GM19455 (cell line): Measurements from ENCODE around the gene HPCAL1.
A peak's percentile ranks its signal among the peaks of the same experiment; 100 is the strongest.

Experiments
- ATAC-seq: cut with Tn5 transposase; IDR thresholded peaks from one replicate; pipeline ENCODE4 v1.9.1; 2021; ENCODE audit not compliant: unreplicated experiment

The HPCAL1 gene

GRCh38 chr2:10419553-10420257 is 117.0 kb downstream of the HPCAL1 start:
- ATAC-seq: no peak

GRCh38 chr2:10422251-10422650 is 119.5 kb downstream of the HPCAL1 start:
- ATAC-seq: no peak

- ATAC-seq: no peak
Measured at GRCh38 chr2:10422732-10423399, 120.2 kb downstream of the HPCAL1 start.

DNA sequence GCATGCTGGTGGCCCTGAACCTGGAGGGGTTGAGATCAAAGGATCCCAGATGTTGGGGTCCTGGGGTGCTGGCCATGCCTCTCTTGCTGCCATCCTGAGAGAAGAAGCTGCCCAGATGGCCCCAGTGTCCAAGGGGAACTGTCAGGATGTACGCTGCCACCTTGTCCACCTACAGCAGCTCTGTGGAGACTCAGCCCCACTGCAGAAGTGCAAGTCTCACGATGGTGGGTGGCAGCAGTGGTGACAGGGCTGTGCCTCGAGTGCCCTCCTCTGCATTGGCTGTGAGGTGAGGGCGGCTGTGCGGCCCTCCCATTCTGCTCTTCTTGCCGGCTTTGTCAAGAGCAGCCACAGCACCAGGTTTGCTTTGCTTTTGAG is 120.7 kb downstream of the HPCAL1 start:
- no peak for ATAC-seq

- ATAC-seq: no peak
Measured at GRCh38 chr2:10424051-10424450, 121.3 kb downstream of the HPCAL1 start.

DNA sequence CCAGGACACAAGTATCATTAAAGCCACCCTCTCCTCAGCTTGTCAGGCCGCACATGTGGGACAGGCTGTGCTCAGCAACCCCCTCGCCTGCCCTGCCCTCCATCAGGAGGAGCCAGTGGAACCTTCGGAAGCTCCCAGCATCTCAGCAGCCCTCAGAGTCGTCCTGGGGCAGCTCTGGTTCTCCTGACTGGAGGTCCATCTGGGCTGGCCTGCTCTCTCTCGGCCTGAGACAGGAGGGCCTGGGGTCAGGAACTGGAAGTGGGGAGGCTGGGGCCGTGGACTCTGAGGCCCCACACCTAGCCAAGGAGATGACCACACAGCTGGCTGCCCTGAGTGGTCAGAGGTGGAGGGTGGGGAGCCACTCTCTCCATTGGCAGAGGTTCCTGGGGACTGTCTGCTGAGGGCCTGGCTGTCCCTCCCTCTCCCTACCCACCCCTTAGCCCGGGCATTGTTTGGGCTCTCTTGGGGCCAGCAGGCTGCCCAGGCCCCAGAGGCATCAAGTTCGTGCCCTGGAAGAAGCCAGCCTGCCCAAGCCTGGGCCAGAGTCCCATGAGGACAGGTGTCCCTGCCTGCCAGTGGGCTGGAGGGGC is 122.3 kb downstream of the HPCAL1 start:
- ATAC-seq: no peak

- no peak for ATAC-seq
Measured at GRCh38 chr2:10425699-10426098, 123.0 kb downstream of the HPCAL1 start.

GRCh38 chr2:10426726-10427617 is 124.3 kb downstream of the HPCAL1 start:
- ATAC-seq: no peak

GRCh38 chr2:10427618-10427949 is 124.9 kb downstream of the HPCAL1 start:
- no peak for ATAC-seq

DNA sequence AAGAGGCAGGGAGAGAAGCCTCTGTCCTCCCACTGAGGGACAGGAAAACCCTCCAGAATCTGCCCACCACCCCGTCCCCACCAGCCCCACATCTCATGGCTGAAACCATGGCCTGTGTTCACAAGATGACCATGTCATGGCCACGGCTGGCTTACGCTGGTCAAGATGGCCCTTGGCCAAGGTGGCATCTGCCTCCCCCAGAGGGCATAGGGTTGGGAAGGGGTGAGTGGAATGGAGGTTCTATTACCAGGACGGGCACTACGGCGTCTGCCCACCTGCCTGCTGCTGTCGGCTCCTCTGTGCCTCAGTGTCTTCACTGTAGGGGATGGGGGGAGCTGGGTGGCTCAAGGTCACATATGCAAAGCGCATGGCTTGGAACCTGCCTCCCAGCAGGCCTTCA is 125.7 kb downstream of the HPCAL1 start:
- no peak for ATAC-seq

- ATAC-seq: no peak
Measured at GRCh38 chr2:10428924-10429323, 126.2 kb downstream of the HPCAL1 start.

DNA sequence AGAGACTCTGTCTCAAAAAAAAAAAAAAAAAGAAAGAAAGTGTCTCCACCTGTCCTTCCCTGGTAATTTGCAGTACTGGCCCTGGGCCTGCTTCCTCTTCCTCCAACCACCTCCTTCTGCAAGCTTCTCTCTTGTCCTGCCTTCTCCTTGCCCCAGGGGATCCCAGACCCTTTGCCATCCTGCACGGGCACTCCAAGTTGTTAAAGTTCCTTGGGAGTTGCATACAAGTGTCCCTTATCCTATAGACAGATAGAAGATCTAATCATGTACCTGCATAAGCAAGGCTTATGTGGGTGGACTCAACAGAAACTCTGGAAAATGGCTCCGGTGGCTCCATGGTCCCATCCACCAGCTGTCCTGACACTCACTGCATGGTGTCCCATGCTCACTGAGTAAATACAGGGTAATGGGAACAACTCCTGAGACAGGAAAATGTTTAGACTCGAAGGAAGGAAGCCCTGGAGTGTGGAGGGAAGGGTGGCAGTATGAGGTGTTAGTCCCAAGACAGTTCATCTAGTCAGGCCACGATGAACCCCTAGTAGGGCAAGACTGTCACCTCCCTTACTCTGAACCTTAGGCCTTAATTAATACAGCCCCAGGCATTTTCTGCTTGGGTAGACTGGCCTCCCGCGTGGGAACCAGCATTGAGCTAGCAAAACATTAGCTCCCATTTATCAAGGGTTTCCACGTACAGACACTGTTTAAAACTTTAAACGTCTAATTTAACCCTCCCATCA is 128.3 kb downstream of the HPCAL1 start:
- no peak for ATAC-seq

DNA sequence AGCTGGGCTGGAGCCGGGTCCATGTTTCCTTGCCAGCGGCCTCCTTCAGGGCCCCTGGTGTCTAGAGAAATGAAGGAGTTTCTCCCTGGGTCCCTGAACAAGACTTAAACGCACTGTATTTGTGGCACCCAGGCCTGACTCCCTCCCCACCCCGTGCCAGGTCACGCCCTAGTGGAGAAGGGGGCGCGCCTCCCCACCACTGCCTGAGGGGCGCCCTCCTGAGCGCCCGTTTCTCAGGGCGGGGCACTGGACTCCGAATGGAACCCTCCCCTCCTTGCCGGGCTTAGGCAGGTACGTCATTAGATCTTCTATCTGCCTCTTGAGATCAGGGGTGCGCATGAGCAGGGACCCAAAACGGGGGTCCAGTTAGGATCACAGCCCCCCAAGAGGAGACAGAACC is 129.1 kb downstream of the HPCAL1 start:
- no peak for ATAC-seq

- no peak for ATAC-seq
Measured at GRCh38 chr2:10432311-10433181, 129.8 kb downstream of the HPCAL1 start.

- ATAC-seq: no peak
Measured at GRCh38 chr2:10433264-10433946, 130.7 kb downstream of the HPCAL1 start.

DNA sequence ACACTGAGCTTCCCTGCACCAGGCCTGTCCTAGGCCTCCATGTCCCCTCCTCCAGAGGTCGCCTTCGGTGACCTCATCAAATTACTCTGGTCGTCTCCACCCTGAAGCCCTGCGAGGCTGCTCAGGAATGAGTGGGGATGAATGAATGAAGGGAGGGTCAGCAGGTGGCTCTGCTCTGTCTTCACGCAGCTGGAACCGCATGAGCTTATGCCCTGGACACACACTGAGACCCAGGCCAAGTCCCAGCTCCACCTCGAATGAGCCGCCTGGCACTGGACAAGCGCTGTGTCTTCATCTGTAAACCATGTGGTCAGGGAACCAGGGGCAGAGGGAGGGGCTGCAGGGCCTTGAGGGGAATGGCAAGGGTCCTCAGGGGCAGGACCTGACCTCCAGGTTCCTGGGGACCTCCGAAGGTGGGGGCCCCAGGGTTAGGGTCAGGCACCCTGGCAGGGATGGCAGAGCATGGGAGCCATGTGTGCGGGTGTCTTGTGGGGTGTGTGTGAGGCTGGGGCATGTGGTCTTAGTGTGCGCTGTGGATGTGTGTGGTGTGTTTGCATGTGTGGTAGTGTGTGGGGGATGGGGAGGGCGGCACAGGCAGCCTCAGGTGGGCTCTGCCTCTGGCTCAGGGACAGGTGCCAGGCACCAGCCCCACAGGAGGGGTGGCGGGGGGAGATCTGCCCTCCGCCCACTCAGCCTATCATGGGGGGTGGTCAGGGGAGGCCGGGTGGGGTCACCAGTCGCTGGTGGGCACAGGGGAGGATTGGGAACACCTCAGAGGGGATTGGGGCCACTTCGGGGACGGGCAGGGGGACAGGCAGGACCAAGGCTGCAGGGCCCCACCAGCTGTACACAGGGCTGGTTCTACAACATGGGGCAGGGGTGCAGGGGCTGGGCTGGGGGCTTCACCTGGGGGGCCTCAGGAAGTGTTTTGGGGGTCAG is 131.5 kb downstream of the HPCAL1 start:
- no peak for ATAC-seq

DNA sequence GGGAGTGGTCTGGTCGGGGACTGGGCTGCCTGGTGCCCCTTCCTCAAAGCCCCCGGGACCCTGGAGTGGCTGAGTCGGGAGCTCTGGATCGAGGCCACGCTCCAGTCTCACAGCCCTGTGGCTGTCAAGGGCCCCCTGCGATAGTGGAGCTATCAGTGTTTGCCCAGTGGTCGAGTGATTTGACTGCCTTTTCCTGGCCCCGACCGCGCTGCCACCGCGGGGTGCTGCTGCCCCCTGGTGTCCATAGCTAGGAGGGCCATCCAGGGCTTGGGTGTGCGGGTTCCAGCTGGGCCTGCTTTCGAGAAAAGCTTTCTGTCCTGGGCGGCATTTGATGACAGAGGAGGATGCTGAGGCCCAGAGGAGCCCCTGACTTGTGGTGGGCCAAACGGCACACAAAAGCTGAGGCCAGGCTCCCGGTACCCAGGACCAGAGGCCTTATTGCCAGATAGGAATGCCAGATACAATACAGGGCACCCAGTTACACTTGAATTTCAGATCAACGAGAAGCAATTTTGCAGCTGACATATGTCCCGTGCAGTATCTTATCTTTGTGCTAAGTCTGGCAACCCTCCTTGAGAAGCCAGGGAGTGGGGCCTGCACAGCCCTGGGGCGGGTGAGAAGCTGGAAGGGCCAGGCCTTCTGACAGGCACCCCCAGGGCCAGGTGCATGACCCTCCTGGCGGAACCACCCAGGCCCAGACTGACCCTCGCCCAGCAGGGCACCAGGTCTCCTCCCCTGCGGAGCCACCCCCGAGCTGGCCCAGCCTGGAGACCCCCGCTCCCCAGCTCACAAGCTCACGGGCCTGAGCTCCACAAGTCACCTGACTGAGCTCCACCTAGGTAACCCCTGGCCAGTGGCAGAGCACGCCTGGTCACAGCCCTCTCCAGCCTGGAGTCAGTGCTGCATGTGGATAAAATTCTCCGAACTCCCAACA is 132.4 kb downstream of the HPCAL1 start:
- peak; percentile 59 for ATAC-seq
